Prostate gland (tissue), 2 donors: Measurements from ENCODE around the gene MADD.

ENCODE experiments used
- CTCF ChIP-seq, 4 experiments: fragments of 200-600 bp in 2 of 4; fragments of 450-650 bp in 2 of 4; sonication (generic) in 2 of 4; IDR thresholded peaks; 1 replicate in 3 of 4; 2 replicates in 1 of 4; pipeline ENCODE4 v1.5.1; 2016 to 2019; ENCODE audit warnings: antibody characterized with exemption in 4 of 4, mild to moderate bottlenecking in 2 of 4, moderate library complexity in 2 of 4
- POLR2A ChIP-seq: fragments of 450-650 bp; IDR thresholded peaks from one replicate; pipeline ENCODE4 v1.6.1; 2016; ENCODE audit warnings: antibody characterized with exemption, mild to moderate bottlenecking

DNA sequence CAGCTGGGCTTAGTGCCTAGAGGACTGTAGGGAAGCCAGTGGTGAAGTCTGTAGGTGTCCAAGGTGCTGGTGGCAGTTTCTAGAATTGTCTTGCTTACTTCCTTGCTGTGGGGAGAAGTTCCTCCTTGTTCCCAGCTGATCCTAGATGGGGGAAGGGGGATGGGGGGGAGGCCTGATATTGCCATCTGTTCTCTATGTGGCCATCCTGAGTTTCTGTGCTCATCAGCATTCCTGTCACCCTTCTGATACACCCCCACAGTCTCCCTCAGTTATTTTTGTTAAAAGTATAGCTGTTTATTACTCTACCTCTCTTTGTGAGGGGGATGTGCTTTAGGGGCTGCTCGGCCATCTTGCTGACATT lies 36.5 kb downstream of the MADD start:
- TF ChIP-seq CTCF (IDR thresholded peaks at IDR 0.05): no peak
- no peak for TF ChIP-seq POLR2A
